NOMO-1 (cell line): ENCODE measurements around the gene RELB.
"Not testable (repeated sequence)": the region's sequence is repeated elsewhere in the genome, so short reads cannot be mapped to it uniquely, and the experiment has no call there.

Experiments
- DNase-seq, 2 experiments: peaks; one replicate each; lab custom pipeline; 2025; ENCODE audit not compliant: unreplicated experiment in 2 of 2; lab: John Stamatoyannopoulos, UW

Gene RELB

GRCh38 chr19:45001087-45001739 is at the start of gene RELB:
TSS of gene RELB (plus strand) at chr19:45001464. CDS start at chr19:45001580, 116 bp downstream.
- DNase-seq = peak; percentile 69 to 87

- DNase-seq = no peak
Observed at GRCh38 chr19:44954278-44954648, 47.0 kb upstream of the RELB start.

GRCh38 chr19:44954649-44955504 is 46.4 kb upstream of the RELB start, which contains the start of gene CLPTM1:
TSS of gene CLPTM1 (plus strand) at chr19:44955380. CDS start at chr19:44955396, 16 bp downstream.
- DNase-seq = peak; percentile 93 to 95

- DNase-seq = peak in 1 of 2 experiments; percentile 6
Observed at GRCh38 chr19:44955505-44956439, 45.5 kb upstream of the RELB start.

- DNase-seq = no peak
Observed at GRCh38 chr19:44957526-44957925, 43.7 kb upstream of the RELB start.

GRCh38 chr19:44958090-44958489 is 43.2 kb upstream of the RELB start:
- DNase-seq = no peak

GRCh38 chr19:44959691-44960090 is 41.6 kb upstream of the RELB start:
- DNase-seq = no peak

- no peak for DNase-seq
Observed at GRCh38 chr19:44960906-44961728, 40.1 kb upstream of the RELB start.

- no peak for DNase-seq
Observed at GRCh38 chr19:44961821-44962220, 39.4 kb upstream of the RELB start.

- DNase-seq = no peak
Observed at GRCh38 chr19:44968118-44968517, 33.1 kb upstream of the RELB start.

GRCh38 chr19:44968670-44969069 is 32.6 kb upstream of the RELB start:
- no peak for DNase-seq

- DNase-seq = no peak
Observed at GRCh38 chr19:44969437-44969836, 31.8 kb upstream of the RELB start.

- not testable (repeated sequence) for DNase-seq
Observed at GRCh38 chr19:44971451-44971850, 29.8 kb upstream of the RELB start.

- DNase-seq = no peak
Observed at GRCh38 chr19:44972802-44973201, 28.5 kb upstream of the RELB start.

GRCh38 chr19:44973982-44974735 is 27.1 kb upstream of the RELB start:
- DNase-seq = no peak

- DNase-seq = no peak
Observed at GRCh38 chr19:44974857-44975256, 26.4 kb upstream of the RELB start.

GRCh38 chr19:44975444-44975843 is 25.8 kb upstream of the RELB start:
- DNase-seq = no peak

- no peak for DNase-seq
Observed at GRCh38 chr19:44984005-44984404, 17.3 kb upstream of the RELB start.

- DNase-seq = no peak
Observed at GRCh38 chr19:44985445-44985844, 15.8 kb upstream of the RELB start.
